ENCODE measurements around the gene CFAP299. TPM values are rescaled to one million over a fixed set of nuclear protein-coding genes. Genes with fewer than 3 reads are reported as not detected.
"Not testable (repeated sequence)": the region's sequence is repeated elsewhere in the genome, so short reads cannot be mapped to it uniquely, and the experiment has no call there.

CFAP299 gene
- total RNA-seq, 1 experiment from 2014 or later = not detected

DNA sequence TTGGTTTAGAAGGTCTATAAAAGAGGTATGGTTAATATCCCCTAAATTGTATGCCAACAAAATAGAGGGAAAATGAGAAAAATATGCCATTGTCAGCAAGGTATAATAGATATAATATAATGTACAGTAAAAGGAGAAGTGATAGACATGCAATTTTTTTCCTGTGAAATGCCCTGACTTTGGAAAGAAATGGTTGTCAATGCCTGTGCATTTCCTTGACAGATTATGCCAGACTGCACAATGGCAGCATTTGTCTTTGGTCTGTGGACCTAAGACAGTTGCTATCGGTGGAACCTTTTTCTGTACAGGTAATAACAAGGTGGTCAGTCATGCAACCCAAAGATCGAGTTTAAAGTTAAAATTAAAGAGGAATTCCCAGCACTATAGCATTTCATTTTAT, 301.7 kb downstream of the CFAP299 start:
- Histone ChIP-seq H3K36me3 (replicated peaks; ENCODE audit: control insufficient read depth, insufficient read depth, low read length) (no peaks in the 10 kb centered on the region), H3K27me3 (ENCODE audit: control insufficient read depth, insufficient read depth, low read length) (no peaks in the 10 kb centered on the region), H3K4me3 (ENCODE audit: insufficient read depth, low read depth, low read length) (no peak overlapping the region)
- DNase-seq = no peak

DNA sequence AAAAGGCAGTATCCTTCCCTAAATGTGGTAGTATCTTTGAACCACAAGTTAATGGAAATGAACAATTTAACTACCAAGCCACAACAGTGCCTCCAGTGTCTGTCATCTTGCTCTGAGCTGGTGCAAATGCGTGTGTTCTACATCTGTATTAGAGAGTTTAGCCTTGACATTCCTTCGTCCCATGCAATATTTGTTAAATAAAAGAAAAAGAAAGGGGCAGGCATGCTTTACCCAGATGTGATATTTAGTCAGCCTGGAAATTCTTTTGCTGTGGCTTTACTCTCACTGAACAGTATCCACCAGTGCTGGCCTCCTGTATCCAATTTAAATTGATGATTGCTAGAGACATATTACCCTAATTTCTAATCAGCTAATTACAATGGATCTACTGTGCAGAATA, 310.5 kb downstream of the CFAP299 start:
- DNase-seq = no peak
- Histone ChIP-seq H3K36me3 (replicated peaks; ENCODE audit: control insufficient read depth, insufficient read depth, low read length) (no peaks in the 10 kb centered on the region), H3K27me3 (ENCODE audit: control insufficient read depth, insufficient read depth, low read length) (no peaks in the 10 kb centered on the region), H3K4me3 (ENCODE audit: insufficient read depth, low read depth, low read length) (no peak overlapping the region)

DNA sequence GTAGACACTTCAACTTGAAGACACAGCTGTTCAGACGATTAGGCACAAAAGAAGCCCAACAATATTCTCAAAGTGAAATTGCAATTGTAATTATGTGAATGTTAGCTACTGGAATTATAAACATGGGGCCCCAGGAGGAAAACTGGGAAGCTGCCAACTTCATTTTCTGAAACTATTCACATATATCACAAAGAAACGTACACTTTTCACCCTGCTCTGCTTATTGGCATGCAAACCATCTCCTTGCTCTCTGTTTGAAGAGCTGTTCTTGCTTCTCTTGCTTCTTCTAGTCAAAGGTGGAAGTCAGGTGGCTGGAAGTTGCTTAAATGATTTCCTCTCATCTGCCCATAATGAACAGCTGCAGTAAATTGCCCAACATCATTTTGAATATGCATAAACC, 320.1 kb downstream of the CFAP299 start:
- H3K27me3 ChIP-seq (ENCODE audit: control insufficient read depth, insufficient read depth, low read length) = no peaks in the 10 kb centered on the region
- no peak for DNase-seq
- no peaks in the 10 kb centered on the region for H3K36me3 ChIP-seq (replicated peaks; ENCODE audit: control insufficient read depth, insufficient read depth, low read length)

DNA sequence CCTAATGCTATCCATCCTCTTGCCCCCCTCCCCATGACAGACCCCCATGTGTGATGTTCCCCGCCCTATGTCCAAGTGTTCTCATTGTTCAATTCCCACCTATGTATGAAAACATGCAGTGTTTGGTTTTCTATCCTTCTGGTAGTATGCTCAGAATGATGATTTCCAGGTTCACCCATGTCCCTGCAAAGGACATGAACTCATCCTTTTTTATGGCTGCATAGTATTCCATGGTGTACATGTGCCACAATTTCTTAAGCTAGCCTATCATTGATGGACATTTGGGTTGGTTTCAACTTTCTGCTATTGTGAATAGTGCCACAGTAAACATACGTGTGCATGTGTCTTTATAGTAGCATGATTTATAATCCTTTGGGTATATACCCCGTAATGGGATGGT, 334.6 kb downstream of the CFAP299 start:
- not testable (repeated sequence) for H3K4me3 ChIP-seq (ENCODE audit: insufficient read depth, low read depth, low read length); H3K27me3 ChIP-seq (ENCODE audit: control insufficient read depth, insufficient read depth, low read length); DNase-seq; H3K36me3 ChIP-seq (replicated peaks; ENCODE audit: control insufficient read depth, insufficient read depth, low read length)

More for the DNA sequence above, 320.1 kb downstream of the CFAP299 start:
- no peak overlapping the region for H3K4me3 ChIP-seq (ENCODE audit: insufficient read depth, low read depth, low read length)

DNA sequence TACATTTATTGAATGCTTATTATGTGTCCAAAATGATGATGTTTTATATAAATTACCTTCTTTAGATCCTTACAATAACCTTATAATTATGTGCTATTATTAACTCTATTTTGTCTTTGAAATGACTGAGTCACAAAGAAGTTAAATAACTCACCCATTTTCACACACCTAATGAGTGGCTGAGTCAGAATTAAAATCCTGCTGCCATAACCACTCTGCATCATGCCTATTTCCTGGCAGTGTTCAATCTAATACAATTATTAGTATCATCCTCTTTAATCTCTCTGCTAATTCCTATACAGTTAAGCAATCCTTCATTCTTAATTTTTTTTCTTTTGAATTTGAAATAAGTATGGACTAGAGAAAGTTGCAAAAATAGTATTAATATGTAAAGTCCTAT, 342.9 kb downstream of the CFAP299 start:
- H3K36me3 ChIP-seq (replicated peaks; ENCODE audit: control insufficient read depth, insufficient read depth, low read length) = no peaks in the 10 kb centered on the region
- no peaks in the 10 kb centered on the region for H3K27me3 ChIP-seq (ENCODE audit: control insufficient read depth, insufficient read depth, low read length)
- no peak for DNase-seq
- no peak overlapping the region for H3K4me3 ChIP-seq (ENCODE audit: insufficient read depth, low read depth, low read length)

DNA sequence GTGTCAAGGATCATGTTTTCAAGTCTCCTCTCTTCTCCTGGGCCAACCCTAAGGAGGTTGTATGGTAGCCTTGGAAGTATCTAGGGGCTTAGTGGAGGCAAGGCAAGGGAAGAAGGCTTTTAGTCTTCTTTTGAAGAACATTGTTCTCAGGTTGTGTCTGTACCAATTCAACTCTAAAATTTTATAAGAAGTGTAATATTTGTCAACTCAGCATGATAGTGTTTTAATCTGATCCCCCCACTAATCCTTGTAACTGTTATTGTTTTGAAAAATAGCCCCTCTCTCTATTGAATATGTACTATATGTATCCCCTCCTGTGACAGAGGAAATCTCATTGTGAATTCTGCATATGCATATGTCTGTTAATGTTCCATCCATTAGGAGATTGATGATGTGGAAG, 345.4 kb downstream of the CFAP299 start:
- H3K27me3 ChIP-seq (ENCODE audit: control insufficient read depth, insufficient read depth, low read length) = no peaks in the 10 kb centered on the region
- no peak overlapping the region for H3K4me3 ChIP-seq (ENCODE audit: insufficient read depth, low read depth, low read length)
- no peak for DNase-seq
- H3K36me3 ChIP-seq (replicated peaks; ENCODE audit: control insufficient read depth, insufficient read depth, low read length) = no peaks in the 10 kb centered on the region

DNA sequence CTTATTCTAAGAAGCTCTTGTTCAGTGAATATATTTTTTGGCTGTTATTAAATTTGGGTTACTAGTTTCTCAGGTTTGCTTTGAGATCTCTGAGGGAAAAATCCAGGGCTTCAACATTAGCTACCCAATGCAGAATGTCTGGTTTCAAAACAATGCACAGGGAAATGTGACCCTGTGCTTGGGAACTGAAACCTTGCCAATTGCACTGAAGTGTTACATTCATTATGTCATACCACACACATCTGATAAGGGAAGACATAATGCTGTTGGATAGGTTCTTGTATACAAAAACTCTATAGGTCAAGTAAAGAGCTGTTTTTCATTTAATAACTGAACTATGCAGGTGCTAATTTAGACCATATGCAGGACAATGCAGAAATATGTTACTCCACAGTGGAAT, 349.7 kb downstream of the CFAP299 start:
- DNase-seq = no peak
- Histone ChIP-seq H3K27me3 (ENCODE audit: control insufficient read depth, insufficient read depth, low read length) (no peaks in the 10 kb centered on the region), H3K4me3 (ENCODE audit: insufficient read depth, low read depth, low read length) (no peak overlapping the region), H3K36me3 (replicated peaks; ENCODE audit: control insufficient read depth, insufficient read depth, low read length) (no peaks in the 10 kb centered on the region)

DNA sequence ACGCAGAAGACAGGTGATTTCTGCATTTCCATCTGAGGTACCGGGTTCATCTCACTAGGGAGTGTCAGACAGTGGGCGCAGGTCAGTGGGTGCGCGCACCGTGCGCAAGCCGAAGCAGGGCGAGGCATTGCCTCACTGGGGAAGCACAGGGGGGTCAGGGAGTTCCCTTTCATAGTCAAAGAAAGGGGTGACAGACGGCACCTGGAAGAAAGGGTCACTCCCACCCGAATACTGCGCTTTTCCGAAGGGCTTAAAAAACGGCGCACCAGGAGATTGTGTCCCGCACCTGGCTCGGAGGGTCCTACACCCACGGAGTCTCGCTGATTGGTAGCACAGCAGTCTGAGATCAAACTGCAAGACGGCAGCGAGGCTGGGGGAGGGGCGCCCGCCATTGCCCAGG, 352.2 kb downstream of the CFAP299 start:
- H3K4me3 ChIP-seq (ENCODE audit: insufficient read depth, low read depth, low read length); H3K27me3 ChIP-seq (ENCODE audit: control insufficient read depth, insufficient read depth, low read length); DNase-seq: not testable (repeated sequence)

DNA sequence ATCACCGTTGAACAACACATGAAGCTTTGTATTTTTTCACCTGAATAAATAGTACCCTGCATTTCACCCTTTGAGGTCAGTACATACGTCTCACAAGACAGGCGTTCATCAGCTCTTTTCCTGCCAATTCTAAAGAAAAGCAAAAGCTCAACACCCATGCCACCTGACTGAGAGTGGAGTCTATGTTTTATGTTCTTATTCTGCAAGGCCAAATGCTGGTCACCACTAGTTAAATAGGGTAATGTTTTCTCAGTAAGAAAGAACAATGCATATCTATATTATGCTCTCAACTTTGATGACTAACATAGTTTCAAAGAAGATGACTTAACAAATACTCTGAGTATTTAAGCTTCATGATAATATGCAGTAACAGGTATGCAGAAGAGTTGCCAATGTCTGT, 358.6 kb downstream of the CFAP299 start:
- Histone ChIP-seq H3K36me3 (replicated peaks; ENCODE audit: control insufficient read depth, insufficient read depth, low read length) (no peaks in the 10 kb centered on the region), H3K27me3 (ENCODE audit: control insufficient read depth, insufficient read depth, low read length) (no peaks in the 10 kb centered on the region), H3K4me3 (ENCODE audit: insufficient read depth, low read depth, low read length) (no peak overlapping the region)
- no peak for DNase-seq

More for the DNA sequence above, 352.2 kb downstream of the CFAP299 start:
- not testable (repeated sequence) for H3K36me3 ChIP-seq (replicated peaks; ENCODE audit: control insufficient read depth, insufficient read depth, low read length)

DNA sequence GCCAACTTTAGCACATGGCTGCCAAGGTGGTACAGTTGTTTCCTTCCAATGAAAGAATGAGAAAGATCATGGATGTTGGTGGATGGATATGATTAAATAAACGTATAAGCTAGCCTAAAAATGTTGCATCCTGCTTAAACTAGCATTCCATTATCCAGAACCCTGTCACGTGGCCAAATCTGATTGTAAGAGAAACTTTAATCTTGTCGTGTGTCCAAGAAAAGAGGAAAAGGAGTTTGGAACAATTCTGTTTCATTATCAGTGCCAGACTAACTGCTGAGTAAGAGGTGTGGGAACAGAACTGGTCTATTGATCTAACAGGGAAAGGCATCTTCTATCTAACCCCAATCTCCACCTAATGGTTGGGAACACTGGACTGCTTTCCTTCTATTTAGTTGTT, 369.8 kb downstream of the CFAP299 start:
- Histone ChIP-seq H3K27me3 (ENCODE audit: control insufficient read depth, insufficient read depth, low read length) (no peaks in the 10 kb centered on the region), H3K4me3 (ENCODE audit: insufficient read depth, low read depth, low read length) (no peak overlapping the region), H3K36me3 (replicated peaks; ENCODE audit: control insufficient read depth, insufficient read depth, low read length) (no peaks in the 10 kb centered on the region)
- no peak for DNase-seq

DNA sequence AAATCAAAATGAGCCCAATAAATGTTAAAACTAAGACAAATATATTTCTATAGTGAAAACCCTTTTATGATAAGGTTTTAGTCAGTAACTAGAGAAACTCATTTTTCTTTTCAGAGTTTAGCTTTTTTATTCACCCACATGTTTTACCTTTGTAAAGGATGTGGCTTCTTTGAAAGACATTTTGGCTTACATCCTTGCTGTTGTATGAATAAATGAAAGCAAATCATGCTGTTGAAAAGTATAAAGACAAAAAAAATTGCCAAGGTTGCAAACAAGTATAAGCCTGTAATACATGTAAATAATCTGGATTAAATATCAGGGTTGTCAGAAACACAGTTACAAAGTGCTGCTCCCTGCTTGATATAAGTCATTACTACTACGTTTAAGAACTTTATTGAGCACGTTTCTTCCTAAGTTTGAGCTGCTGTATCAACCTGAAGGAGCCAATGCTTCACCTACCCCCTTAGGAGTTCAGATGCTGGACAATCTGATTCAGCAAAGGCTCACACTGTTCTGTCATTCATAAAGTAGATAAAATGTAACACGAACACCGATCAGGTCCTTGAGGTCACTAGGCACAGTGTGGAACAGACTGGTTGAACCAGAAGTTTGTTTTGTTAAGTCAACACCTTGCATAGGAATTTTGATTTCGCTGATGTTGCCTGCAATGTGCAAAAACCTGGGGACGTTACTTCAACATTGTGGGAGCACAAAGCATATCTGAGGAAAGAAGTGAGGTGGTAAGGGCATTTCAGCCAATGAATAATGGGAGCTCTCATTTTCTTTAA, 373.7 kb downstream of the CFAP299 start:
- Histone ChIP-seq H3K36me3 (replicated peaks; ENCODE audit: control insufficient read depth, insufficient read depth, low read length) (no peaks in the 10 kb centered on the region), H3K4me3 (ENCODE audit: insufficient read depth, low read depth, low read length) (no peak overlapping the region), H3K27me3 (ENCODE audit: control insufficient read depth, insufficient read depth, low read length) (no peaks in the 10 kb centered on the region)
- DNase-seq = no peak

DNA sequence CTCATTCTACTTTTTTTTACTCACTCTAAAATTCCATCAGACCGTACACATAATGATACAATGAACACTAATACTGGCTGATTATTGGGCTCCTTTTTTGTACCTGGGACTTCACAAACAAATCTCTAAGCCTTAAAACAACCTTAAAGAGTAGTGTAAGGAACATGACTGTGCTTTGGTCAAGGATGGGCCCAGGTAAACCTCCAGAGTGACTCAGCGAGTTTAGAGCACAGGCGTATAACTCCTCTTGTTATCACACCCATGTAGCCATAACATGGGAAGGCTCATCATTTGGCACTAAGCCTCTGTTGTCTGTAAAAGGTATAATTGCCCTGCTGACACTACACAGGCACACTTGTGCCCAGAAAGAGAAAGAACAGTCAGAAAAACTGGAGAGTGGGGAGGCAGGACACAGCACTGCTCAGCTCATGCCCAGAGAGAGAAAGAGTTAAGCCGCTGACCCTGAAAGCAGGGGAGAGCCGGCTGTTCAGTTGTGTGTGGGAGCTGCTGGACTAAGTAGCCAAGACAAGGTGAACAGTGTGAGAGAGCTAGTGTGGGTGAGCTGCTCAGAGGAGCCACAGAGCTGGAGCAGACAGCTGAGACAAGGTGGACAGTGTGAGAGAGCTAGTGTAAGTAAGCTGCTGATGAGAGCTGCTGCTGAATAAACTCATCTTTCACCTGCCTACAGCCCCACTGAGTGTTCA, 375.4 kb downstream of the CFAP299 start:
- Histone ChIP-seq H3K36me3 (replicated peaks; ENCODE audit: control insufficient read depth, insufficient read depth, low read length) (no peaks in the 10 kb centered on the region), H3K4me3 (ENCODE audit: insufficient read depth, low read depth, low read length) (no peak overlapping the region), H3K27me3 (ENCODE audit: control insufficient read depth, insufficient read depth, low read length) (no peaks in the 10 kb centered on the region)
- no peak for DNase-seq

DNA sequence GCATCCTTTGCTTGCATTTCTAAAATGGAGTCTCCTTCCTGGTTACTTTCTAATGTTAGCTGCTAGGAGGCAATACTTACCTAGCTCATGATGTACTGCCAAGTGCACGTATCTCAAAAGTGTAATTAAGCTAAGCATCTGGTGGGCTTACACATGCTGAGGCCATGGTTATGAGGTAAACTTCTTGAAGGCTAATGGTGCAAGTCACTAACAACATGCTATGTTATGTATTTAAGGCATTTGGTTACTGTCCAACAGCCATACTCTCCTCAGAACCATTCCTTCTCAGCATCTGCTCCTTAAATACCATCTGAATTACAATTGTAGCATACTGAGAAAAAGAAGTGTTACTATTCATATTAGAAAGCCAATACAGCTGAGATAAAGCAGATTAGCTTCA, 376.4 kb downstream of the CFAP299 start:
- H3K4me3 ChIP-seq (ENCODE audit: insufficient read depth, low read depth, low read length) = no peak overlapping the region
- DNase-seq = no peak
- no peaks in the 10 kb centered on the region for H3K27me3 ChIP-seq (ENCODE audit: control insufficient read depth, insufficient read depth, low read length)
- no peaks in the 10 kb centered on the region for H3K36me3 ChIP-seq (replicated peaks; ENCODE audit: control insufficient read depth, insufficient read depth, low read length)

DNA sequence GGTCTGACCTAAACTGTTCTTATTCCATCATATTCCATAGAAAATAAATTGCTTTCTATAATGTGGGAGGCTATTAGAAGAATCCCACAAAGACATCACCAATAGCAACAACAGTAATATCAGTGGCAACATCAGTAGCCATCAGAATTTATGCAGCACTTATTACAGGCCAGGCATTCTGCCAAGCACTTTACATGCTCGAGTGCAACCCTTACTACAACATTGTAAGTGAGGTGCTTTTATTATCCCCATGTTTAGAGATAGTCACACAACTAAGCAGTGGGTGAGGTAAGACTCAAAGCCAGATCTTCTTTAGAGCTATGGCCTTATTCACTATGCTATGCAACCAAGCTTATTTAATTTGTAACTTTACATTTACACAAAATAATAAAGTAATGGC, 377.9 kb downstream of the CFAP299 start:
- Histone ChIP-seq H3K36me3 (replicated peaks; ENCODE audit: control insufficient read depth, insufficient read depth, low read length) (no peaks in the 10 kb centered on the region), H3K4me3 (ENCODE audit: insufficient read depth, low read depth, low read length) (no peak overlapping the region), H3K27me3 (ENCODE audit: control insufficient read depth, insufficient read depth, low read length) (no peaks in the 10 kb centered on the region)
- no peak for DNase-seq

DNA sequence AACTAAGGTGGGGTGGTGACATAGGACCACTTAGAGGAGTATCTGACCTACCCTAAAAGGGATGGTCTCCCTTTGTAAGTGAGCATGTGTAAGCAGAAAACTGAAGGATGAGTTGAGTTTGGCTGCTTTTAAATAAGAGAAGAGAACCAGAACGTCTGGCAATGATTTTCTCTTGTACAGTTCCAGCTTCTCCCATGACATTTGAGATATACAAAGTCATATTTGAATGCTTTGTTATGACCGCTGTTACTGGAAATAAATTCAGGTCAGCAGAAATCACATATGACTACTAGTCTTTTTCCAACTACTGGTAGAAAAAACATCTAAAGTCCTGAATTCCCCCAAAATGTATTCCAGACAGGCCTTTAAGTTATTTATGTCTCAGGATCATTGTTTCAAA, 381.7 kb downstream of the CFAP299 start:
- no peak for DNase-seq
- Histone ChIP-seq H3K4me3 (ENCODE audit: insufficient read depth, low read depth, low read length) (no peak overlapping the region), H3K27me3 (ENCODE audit: control insufficient read depth, insufficient read depth, low read length) (no peaks in the 10 kb centered on the region), H3K36me3 (replicated peaks; ENCODE audit: control insufficient read depth, insufficient read depth, low read length) (no peaks in the 10 kb centered on the region)

Data from H7 (cell line).